ENCODE results near the gene LRR1.
A peak's percentile ranks its signal among the peaks of the same experiment; 100 is the strongest.

LRR1 gene, protein sequence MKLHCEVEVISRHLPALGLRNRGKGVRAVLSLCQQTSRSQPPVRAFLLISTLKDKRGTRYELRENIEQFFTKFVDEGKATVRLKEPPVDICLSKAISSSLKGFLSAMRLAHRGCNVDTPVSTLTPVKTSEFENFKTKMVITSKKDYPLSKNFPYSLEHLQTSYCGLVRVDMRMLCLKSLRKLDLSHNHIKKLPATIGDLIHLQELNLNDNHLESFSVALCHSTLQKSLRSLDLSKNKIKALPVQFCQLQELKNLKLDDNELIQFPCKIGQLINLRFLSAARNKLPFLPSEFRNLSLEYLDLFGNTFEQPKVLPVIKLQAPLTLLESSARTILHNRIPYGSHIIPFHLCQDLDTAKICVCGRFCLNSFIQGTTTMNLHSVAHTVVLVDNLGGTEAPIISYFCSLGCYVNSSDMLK

GRCh38 chr14:49598485-49599300 is at the start of gene LRR1:
TSS of gene LRR1 (plus strand) at chr14:49598940. CDS start at chr14:49599021, 81 bp downstream.
- peak; percentile 83 for DNase-seq

- DNase-seq = no peak
Observed at GRCh38 chr14:49549446-49549845, 49.3 kb upstream of the LRR1 start.

DNA sequence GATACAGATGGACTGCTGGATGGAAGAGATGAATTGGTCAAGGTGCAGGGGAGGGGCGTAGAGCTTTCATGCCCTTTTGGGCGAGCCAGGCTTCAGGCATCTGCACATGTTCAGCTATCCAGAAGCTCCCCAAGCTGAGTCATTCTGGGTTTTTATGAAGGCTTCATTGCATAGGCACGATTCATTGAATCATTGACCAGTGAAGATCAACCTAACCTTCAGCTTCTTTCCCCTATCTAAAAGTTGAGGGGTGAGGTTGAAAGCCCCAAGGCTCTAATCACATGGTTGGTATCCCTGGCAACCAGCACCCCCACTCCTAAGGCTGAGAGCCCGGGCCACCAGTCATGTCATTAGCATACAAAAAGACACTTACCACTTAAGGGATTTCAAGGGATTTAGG is 48.9 kb upstream of the LRR1 start:
- no peak for DNase-seq

GRCh38 chr14:49550286-49551184 is 48.2 kb upstream of the LRR1 start:
- no peak for DNase-seq

DNA sequence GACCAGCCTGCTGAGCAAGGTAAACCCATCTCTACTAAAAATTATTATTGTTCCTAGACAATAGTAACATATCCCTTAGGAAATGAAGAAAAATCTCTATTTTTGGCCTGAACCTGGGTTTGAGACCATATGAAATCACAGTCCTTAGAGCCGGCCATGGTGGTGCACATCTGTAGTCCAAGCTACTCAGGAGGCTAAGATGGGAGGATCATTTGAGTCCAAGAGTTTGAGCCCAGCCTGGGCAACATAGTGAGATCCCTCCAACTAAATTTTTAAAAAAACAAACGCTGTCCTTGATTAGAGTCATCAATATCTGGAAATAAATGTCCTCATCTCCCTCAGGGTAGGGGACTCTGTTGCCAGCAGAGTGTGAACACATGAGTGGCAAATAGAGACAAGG is 47.2 kb upstream of the LRR1 start:
- no peak for DNase-seq

DNA sequence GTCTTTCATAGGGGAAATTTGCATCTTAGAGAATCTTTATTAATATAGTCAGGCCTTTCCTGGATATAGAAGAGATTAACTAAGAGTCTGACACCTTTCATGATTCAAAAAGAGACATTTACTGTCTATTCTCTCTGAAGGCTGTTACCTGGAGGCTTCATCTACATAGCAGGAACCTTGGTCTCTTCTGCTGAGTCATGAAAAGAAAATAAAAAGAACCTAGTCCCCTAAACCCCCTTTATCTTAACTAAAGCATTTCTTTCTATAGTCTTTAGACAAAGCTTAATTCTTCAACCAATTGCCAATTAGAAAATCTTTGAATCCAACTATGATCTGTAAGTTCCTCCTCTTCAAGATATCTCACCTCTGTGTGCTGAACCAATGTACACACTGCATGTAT is 45.6 kb upstream of the LRR1 start:
- DNase-seq = no peak

- DNase-seq = no peak
Observed at GRCh38 chr14:49553892-49554291, 44.8 kb upstream of the LRR1 start.

GRCh38 chr14:49559979-49560768 is 38.6 kb upstream of the LRR1 start:
- DNase-seq = no peak

DNA sequence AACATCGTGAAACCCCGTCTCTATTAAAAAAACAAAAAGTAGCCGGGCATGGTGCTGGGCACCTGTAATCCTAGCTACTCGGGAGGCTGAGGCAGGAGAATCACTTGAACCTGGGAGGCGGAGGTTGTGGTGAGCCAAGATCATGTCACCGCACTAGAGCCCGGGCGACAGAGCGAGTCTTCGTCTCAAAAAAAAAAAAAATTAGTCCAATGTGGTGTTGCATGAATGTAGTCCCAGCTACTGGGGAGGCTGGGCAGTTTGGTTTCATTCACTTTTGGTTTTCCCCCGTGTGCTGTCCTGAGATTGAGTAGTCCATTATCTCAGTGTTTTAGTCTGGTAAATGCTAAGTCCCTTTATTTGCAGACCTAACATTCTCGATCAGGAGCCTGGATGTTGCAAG is 32.0 kb upstream of the LRR1 start:
- DNase-seq = no peak

DNA sequence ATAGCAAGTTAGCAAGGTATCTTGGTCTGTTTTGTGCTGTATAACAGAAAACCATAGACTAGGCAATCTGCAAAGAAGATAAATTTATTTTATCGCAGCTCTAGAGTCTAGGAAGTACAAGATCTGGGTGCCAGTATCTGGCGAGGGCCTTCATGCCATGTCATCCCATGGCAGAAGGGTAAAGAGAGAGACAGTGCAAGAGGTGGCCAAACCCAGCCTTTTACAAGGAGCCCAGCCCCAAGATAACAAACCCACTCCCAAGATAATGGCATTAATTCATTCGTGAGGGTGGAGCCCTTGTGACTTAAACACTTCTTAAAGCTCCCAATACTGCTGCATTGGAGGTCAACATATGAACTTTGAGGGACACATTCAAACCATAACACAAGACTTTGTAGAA is 29.5 kb upstream of the LRR1 start:
- no peak for DNase-seq

- no peak for DNase-seq
Observed at GRCh38 chr14:49574038-49574437, 24.7 kb upstream of the LRR1 start.

DNA sequence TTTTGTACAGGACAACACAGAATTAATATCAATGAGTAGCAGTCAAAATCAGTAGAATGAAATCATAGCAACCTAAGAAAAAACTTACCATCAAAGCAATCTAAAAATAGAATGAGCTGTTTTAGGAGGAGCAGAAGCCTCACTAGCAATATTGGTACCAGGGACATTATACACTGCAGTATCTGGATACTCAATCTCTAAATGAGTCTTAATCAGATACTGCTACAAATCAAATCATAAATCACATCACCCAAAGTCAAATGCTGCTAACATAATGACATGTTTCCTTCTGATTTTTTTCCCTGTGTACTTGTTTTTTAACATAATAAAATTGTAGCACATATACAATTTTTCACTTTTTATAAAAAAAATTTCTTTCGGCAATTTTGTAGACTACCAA is 20.6 kb upstream of the LRR1 start:
- no peak for DNase-seq

- DNase-seq = no peak
Observed at GRCh38 chr14:49579841-49580240, 18.9 kb upstream of the LRR1 start.

GRCh38 chr14:49581209-49582112 is 17.3 kb upstream of the LRR1 start:
- no peak for DNase-seq

- no peak for DNase-seq
Observed at GRCh38 chr14:49582113-49582977, 16.4 kb upstream of the LRR1 start.

GRCh38 chr14:49583629-49584028 is 15.1 kb upstream of the LRR1 start:
- no peak for DNase-seq

- no peak for DNase-seq
Observed at GRCh38 chr14:49584058-49584457, 14.7 kb upstream of the LRR1 start.

DNA sequence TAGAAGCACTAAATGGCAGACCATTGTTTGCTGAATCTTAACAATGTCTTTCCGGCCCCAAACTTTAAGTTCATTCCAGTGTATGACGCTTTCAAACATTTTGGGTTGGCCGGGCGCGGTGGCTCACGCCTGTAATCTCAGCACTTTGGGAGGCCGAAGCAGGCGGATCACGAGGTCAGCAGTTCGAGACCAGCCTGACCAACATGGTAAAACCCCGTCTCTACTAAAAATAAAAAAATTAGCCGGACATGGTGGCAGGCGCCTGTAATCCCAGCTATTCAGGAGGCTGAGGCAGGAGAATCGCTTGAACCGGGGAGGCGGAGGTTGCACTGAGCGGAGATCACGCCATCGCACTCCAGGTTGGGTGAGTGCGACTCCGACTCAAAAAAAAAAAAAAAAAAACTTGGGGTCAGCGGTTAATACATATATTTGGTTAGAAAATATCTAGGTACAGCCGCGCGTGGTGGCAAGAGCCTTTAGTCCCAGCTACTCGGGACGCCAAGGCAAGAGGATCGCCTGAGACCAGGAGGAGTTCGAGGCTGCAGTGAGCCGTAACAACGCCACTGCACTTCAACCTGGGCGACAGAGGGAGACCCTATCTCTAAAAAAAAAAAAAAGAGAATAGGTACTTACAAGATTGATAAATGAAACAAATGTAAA is 13.6 kb upstream of the LRR1 start:
- peak; percentile 16 for DNase-seq

All from CD4-positive, alpha-beta T cell treated with Interleukin-15 for 1 hour (primary cell).